Thyroid gland (tissue), 4 donors: ENCODE measurements around the gene SCAMP1. TPM values are rescaled to one million over a fixed set of nuclear protein-coding genes. Genes with fewer than 3 reads are reported as not detected.

Source experiments
- DNase-seq, 2 donors: peaks; one replicate each; pipeline ENCODE4 v3.0.0-alpha.2; 2019
- H3K27ac ChIP-seq, 3 donors: fragments of 200-600 bp; sonication (generic); 1 replicate in 2 of 3; 2 replicates in 1 of 3; pipeline ENCODE4 v1.5.1; 2016 to 2019; ENCODE audit warnings: mild to moderate bottlenecking in 1 of 3, moderate library complexity in 1 of 3
- H3K27me3 ChIP-seq: fragments of 200-600 bp; sonication (generic); one replicate; pipeline ENCODE4 v1.5.1; 2019
- H3K36me3 ChIP-seq, 2 donors: fragments of 200-600 bp; sonication (generic); one replicate each; pipeline ENCODE4 v1.5.1; 2016 to 2019
- H3K4me1 ChIP-seq, 2 donors: fragments of 200-600 bp; sonication (generic); one replicate each; pipeline ENCODE4 v1.5.1; 2017 to 2019
- H3K4me3 ChIP-seq, 3 donors: fragments of 200-600 bp; sonication (generic); replicated peaks in 1 of 3; 1 replicate in 2 of 3; 2 replicates in 1 of 3; pipeline ENCODE4 v1.5.1; 2016; ENCODE audit warnings: mild to moderate bottlenecking in 1 of 3
- H3K9me3 ChIP-seq: fragments of 200-600 bp; sonication (generic); one replicate; pipeline ENCODE4 v1.5.1; 2017
- CTCF ChIP-seq, 6 experiments: fragments of 200-600 bp in 3 of 6; fragments of 450-650 bp in 3 of 6; sonication (generic) in 3 of 6; IDR thresholded peaks; one replicate each; pipeline ENCODE4 v1.5.1; 2016 to 2019; ENCODE audit warnings: antibody characterized with exemption in 6 of 6, mild to moderate bottlenecking in 2 of 6, inconsistent platforms in 1 of 6, moderate library complexity in 1 of 6
- POLR2A ChIP-seq, 2 donors: fragments of 450-650 bp; IDR thresholded peaks; one replicate each; pipeline ENCODE4 v1.6.1; 2017; ENCODE audit warnings: antibody characterized with exemption in 2 of 2, mild to moderate bottlenecking in 2 of 2, moderate library complexity in 1 of 2
- WGBS, 2 donors: methylation state at CpG; one replicate each; pipeline ENCODE4 v1.1.5; 2017; 5-methylcytosine and 5-hydroxymethylcytosine counted together
- intact Hi-C: fragments of 100-400 bp; cut with DNase I; formaldehyde crosslinking; loops from one replicate; pipeline ENCODE4 v1.15.1; 2023
- total RNA-seq, 4 donors: library from RNA; depleted of rRNA; stranded (reverse); fragments of >200 nt; gene quantifications; one replicate each; pipeline ENCODE4 v1.2.3, GENCODE V29; 2016

Gene SCAMP1
- total RNA-seq, 4 donors from 2014 or later, result 45.0 to 56.1 (median 49.9) TPM

- Histone ChIP-seq H3K4me3 (no peak overlapping the region), H3K9me3 (no peaks in the 10 kb centered on the region), H3K36me3 (no peaks in the 10 kb centered on the region), H3K27ac (no peak overlapping the region), H3K4me1 (no peaks in the 10 kb centered on the region), H3K27me3 (no peaks in the 10 kb centered on the region)
- no peak for DNase-seq
- 97 to 98% methylated on average over 3 of the region's 3 CpGs for WGBS, 2 donors
- TF ChIP-seq POLR2A (IDR thresholded peaks at IDR 0.05) (no peak), CTCF (IDR thresholded peaks at IDR 0.05) (no peak)
- intact Hi-C loops, result no loop called here
These were observed 115.0 kb downstream of the SCAMP1 start for GRCh38 chr5:78475370-78475769.

GRCh38 chr5:78476795-78477194, 116.4 kb downstream of the SCAMP1 start:
- no peaks in the 10 kb centered on the region for H3K9me3 ChIP-seq
- H3K4me3 ChIP-seq, result no peak overlapping the region
- no peak for DNase-seq
- no peak overlapping the region for H3K27ac ChIP-seq
- TF ChIP-seq POLR2A (IDR thresholded peaks at IDR 0.05) (no peak), CTCF (IDR thresholded peaks at IDR 0.05) (no peak)
- no peaks in the 10 kb centered on the region for H3K4me1 ChIP-seq
- no peaks in the 10 kb centered on the region for H3K36me3 ChIP-seq
- H3K27me3 ChIP-seq, result no peaks in the 10 kb centered on the region
- intact Hi-C loops, result no loop called here
- 94 to 99% methylated on average over 1 of the region's 1 CpG for WGBS, 2 donors

- TF ChIP-seq POLR2A (IDR thresholded peaks at IDR 0.05), result no peak
- no peak for TF ChIP-seq CTCF (IDR thresholded peaks at IDR 0.05)
- no peaks in the 10 kb centered on the region for H3K27me3 ChIP-seq
- H3K4me1 ChIP-seq, result peaks cover 7 to 17% of the 10 kb centered on the region in 2 donors
- WGBS, 2 donors, result 95 to 100% methylated on average over 1 of the region's 1 CpG
- no peaks in the 10 kb centered on the region for H3K36me3 ChIP-seq
- H3K9me3 ChIP-seq, result no peaks in the 10 kb centered on the region
- intact Hi-C loops, result no loop called here
- H3K27ac ChIP-seq, result no peak overlapping the region
- no peak overlapping the region for H3K4me3 ChIP-seq
- no peak for DNase-seq
These were observed 122.5 kb downstream of the SCAMP1 start for GRCh38 chr5:78482948-78483347.

- intact Hi-C loops, result no loop called here
- Histone ChIP-seq H3K9me3 (no peaks in the 10 kb centered on the region), H3K27me3 (no peaks in the 10 kb centered on the region), H3K27ac (no peak overlapping the region), H3K4me3 (no peak overlapping the region), H3K4me1 (peaks cover 7 to 17% of the 10 kb centered on the region in 2 donors), H3K36me3 (no peaks in the 10 kb centered on the region)
- 68 to 69% methylated on average over 3 of the region's 3 CpGs for WGBS, 2 donors
- no peak for DNase-seq
- TF ChIP-seq CTCF (IDR thresholded peaks at IDR 0.05) (no peak), POLR2A (IDR thresholded peaks at IDR 0.05) (no peak)
These were observed 123.5 kb downstream of the SCAMP1 start for GRCh38 chr5:78483809-78484521.

- no peak for TF ChIP-seq POLR2A (IDR thresholded peaks at IDR 0.05)
- TF ChIP-seq CTCF (IDR thresholded peaks at IDR 0.05), result no peak
- Histone ChIP-seq H3K9me3 (no peaks in the 10 kb centered on the region), H3K4me3 (no peak overlapping the region), H3K4me1 (peaks cover 7 to 17% of the 10 kb centered on the region in 2 donors), H3K27me3 (no peaks in the 10 kb centered on the region), H3K36me3 (no peaks in the 10 kb centered on the region), H3K27ac (no peak overlapping the region)
- 85 to 89% methylated on average over 2 of the region's 2 CpGs for WGBS, 2 donors
- DNase-seq, result no peak
- intact Hi-C loops, result no loop called here
These were observed 125.8 kb downstream of the SCAMP1 start for GRCh38 chr5:78486218-78486617.
